D341Med (cell line): ENCODE measurements around the gene VIPR2.
"Not testable (repeated sequence)": the region's sequence is repeated elsewhere in the genome, so short reads cannot be mapped to it uniquely, and the experiment has no call there.

Experiments
- DNase-seq: peaks from one replicate; pipeline ENCODE4 v3.0.0; 2012; ENCODE audit warnings: low spot score

Gene VIPR2

GRCh38 chr7:159091041-159091440 lies 53.6 kb downstream of the VIPR2 start:
- no peak for DNase-seq

- no peak for DNase-seq
Observed at GRCh38 chr7:159088016-159088865, 56.4 kb downstream of the VIPR2 start.

GRCh38 chr7:159086301-159086925 lies 58.3 kb downstream of the VIPR2 start:
- DNase-seq, result no peak

GRCh38 chr7:159084069-159084801 lies 60.4 kb downstream of the VIPR2 start:
- no peak for DNase-seq

GRCh38 chr7:159083698-159084068 lies 61.0 kb downstream of the VIPR2 start:
- DNase-seq, result no peak

GRCh38 chr7:159083001-159083697 lies 61.5 kb downstream of the VIPR2 start:
- DNase-seq, result no peak

GRCh38 chr7:159082075-159082474 lies 62.6 kb downstream of the VIPR2 start:
- not testable (repeated sequence) for DNase-seq

- DNase-seq, result no peak
Observed at GRCh38 chr7:159078911-159079270, 65.8 kb downstream of the VIPR2 start.

GRCh38 chr7:159078193-159078910 lies 66.3 kb downstream of the VIPR2 start:
- DNase-seq, result no peak

- no peak for DNase-seq
Observed at GRCh38 chr7:159076333-159076732, 68.3 kb downstream of the VIPR2 start.

- no peak for DNase-seq
Observed at GRCh38 chr7:159075563-159076238, 69.0 kb downstream of the VIPR2 start.

- DNase-seq, result no peak
Observed at GRCh38 chr7:159071260-159071659, 73.4 kb downstream of the VIPR2 start.

GRCh38 chr7:159070431-159071148 lies 74.1 kb downstream of the VIPR2 start:
- DNase-seq, result no peak

- DNase-seq, result no peak
Observed at GRCh38 chr7:159068893-159069448, 75.7 kb downstream of the VIPR2 start.

- DNase-seq, result no peak
Observed at GRCh38 chr7:159068488-159068811, 76.2 kb downstream of the VIPR2 start.

GRCh38 chr7:159067576-159068487 lies 76.8 kb downstream of the VIPR2 start:
- DNase-seq, result no peak

- DNase-seq, result no peak
Observed at GRCh38 chr7:159066816-159067575, 77.7 kb downstream of the VIPR2 start.

GRCh38 chr7:159065852-159066480 lies 78.7 kb downstream of the VIPR2 start:
- DNase-seq, result no peak
